ENCODE results near the gene CDKN2D. TPM values are rescaled to one million over a fixed set of nuclear protein-coding genes. Genes with fewer than 3 reads are reported as not detected.

CDKN2D gene
- total RNA-seq, 1 experiment from 2014 or later: 3.3 TPM

DNA sequence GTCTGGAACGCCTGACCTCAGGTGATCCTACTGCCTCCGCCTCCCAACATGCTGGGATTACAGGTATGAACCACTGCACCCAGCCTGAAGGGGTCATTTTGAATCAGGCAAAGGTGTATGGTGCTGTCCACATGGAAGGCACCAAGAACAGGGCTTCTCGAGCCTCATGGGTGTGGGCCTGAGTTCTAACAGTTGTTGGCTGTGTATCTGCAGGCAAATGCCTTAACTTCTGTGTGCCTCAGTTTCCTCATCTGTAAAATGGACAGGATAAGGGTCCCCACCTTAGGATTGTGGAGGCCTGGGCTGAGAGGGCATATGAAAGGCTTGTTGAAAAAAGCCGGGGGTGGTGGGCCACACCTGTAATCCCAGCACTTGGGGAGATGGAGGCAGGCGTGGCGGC lies 9.2 kb upstream of the CDKN2D start (continued):
- TF ChIP-seq CBFB (CRISPR knock-in tag; IDR thresholded peaks at IDR 0.05; ENCODE audit: low read depth) (no peak), MXD4 (CRISPR knock-in tag; IDR thresholded peaks at IDR 0.05; ENCODE audit: borderline replicate concordance) (no peak)

DNA sequence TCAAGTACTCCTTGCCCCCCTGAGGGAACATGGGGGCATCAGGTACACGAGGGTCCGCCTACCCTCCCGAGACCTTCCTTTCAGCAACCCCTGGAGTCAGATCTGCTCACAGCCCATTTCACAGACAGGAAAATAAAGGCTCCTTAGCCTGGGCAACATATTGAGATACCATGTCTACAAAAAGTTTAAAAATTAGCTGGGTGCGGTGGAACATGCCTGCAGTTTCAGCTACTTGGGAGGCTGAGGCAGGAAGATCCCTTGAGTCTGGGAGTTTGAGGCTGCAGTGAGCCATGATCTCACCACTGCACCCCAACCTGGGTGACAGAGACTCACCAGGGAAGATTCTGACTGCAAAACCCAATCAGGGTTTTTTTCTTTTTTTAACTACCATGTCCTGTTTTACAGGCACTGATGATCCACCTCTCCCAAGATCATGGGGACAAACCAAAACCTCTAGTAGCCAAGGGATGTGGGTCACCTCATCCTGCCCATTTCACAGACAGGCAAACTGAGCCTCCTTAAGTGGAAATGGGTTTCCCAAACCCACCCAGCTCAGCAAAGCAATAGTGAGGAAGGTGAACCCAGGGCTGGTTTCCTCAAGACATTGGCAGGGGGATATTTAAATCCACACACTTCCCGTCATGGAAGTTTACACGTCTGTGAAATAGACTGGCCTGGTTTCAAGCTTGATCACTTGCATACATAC lies 6.4 kb upstream of the CDKN2D start:
- ChIA-PET CTCF (interaction anchor here (1.0 kb wide), 1 partner anchor 69 kb away, joined by 6 read pairs; no protein-coding TSS in a partner anchor), POLR2A (interaction anchor here (0.7 kb wide), 1 partner anchor 127 kb away, joined by 3 read pairs; no protein-coding TSS in a partner anchor)
- H3K27me3 Mint-ChIP-seq (ENCODE audit: low read depth): no peaks in the 10 kb centered on the region

DNA sequence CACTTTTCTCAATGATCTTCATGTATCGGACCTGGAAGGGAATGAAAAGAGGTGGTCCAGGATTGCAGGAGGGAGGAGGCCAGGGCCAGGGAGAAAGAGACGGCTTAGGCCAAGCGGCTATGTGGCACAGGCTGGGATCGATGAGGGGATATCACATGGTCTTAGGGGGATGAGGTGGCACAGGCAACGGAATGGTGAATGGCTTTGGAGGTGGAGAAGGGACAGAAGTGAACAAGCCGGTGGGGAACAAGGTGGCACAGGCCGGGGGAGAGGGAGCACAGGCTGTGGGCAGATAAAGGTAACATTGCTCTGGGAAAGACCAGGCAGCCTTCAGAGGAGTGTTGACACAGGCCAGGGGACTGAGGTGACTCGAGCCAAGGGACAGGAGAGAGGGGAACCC lies 5.7 kb upstream of the CDKN2D start:
- ChIA-PET POLR2A (no interaction called here), CTCF (no interaction called here)
- H3K27me3 Mint-ChIP-seq (ENCODE audit: low read depth): no peaks in the 10 kb centered on the region
- peaks cover 33% of the 10 kb centered on the region for H3K36me3 Mint-ChIP-seq
- no peak overlapping the region for H3K27ac Mint-ChIP-seq
- H3K4me3 Mint-ChIP-seq: no peak overlapping the region
- H3K9me3 Mint-ChIP-seq: no peaks in the 10 kb centered on the region
- DNase-seq (ENCODE audit: low spot score) (no peak), ATAC-seq (no peak)
- peaks cover 3% of the 10 kb centered on the region for H3K4me1 Mint-ChIP-seq
- TF ChIP-seq, protein P1, sequence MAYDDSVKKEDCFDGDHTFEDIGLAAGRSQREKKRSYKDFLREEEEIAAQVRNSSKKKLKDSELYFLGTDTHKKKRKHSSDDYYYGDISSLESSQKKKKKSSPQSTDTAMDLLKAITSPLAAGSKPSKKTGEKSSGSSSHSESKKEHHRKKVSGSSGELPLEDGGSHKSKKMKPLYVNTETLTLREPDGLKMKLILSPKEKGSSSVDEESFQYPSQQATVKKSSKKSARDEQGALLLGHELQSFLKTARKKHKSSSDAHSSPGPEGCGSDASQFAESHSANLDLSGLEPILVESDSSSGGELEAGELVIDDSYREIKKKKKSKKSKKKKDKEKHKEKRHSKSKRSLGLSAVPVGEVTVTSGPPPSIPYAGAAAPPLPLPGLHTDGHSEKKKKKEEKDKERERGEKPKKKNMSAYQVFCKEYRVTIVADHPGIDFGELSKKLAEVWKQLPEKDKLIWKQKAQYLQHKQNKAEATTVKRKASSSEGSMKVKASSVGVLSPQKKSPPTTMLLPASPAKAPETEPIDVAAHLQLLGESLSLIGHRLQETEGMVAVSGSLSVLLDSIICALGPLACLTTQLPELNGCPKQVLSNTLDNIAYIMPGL (CRISPR knock-in tag; IDR thresholded peaks at IDR 0.05): no peak
- TF ChIP-seq, protein P2, sequence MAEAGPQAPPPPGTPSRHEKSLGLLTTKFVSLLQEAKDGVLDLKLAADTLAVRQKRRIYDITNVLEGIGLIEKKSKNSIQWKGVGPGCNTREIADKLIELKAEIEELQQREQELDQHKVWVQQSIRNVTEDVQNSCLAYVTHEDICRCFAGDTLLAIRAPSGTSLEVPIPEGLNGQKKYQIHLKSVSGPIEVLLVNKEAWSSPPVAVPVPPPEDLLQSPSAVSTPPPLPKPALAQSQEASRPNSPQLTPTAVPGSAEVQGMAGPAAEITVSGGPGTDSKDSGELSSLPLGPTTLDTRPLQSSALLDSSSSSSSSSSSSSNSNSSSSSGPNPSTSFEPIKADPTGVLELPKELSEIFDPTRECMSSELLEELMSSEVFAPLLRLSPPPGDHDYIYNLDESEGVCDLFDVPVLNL (CRISPR knock-in tag; IDR thresholded peaks at IDR 0.05; ENCODE audit: borderline replicate concordance, low read depth): no peak
- TF ChIP-seq, protein P3, sequence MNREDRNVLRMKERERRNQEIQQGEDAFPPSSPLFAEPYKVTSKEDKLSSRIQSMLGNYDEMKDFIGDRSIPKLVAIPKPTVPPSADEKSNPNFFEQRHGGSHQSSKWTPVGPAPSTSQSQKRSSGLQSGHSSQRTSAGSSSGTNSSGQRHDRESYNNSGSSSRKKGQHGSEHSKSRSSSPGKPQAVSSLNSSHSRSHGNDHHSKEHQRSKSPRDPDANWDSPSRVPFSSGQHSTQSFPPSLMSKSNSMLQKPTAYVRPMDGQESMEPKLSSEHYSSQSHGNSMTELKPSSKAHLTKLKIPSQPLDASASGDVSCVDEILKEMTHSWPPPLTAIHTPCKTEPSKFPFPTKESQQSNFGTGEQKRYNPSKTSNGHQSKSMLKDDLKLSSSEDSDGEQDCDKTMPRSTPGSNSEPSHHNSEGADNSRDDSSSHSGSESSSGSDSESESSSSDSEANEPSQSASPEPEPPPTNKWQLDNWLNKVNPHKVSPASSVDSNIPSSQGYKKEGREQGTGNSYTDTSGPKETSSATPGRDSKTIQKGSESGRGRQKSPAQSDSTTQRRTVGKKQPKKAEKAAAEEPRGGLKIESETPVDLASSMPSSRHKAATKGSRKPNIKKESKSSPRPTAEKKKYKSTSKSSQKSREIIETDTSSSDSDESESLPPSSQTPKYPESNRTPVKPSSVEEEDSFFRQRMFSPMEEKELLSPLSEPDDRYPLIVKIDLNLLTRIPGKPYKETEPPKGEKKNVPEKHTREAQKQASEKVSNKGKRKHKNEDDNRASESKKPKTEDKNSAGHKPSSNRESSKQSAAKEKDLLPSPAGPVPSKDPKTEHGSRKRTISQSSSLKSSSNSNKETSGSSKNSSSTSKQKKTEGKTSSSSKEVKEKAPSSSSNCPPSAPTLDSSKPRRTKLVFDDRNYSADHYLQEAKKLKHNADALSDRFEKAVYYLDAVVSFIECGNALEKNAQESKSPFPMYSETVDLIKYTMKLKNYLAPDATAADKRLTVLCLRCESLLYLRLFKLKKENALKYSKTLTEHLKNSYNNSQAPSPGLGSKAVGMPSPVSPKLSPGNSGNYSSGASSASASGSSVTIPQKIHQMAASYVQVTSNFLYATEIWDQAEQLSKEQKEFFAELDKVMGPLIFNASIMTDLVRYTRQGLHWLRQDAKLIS (CRISPR knock-in tag; IDR thresholded peaks at IDR 0.05; ENCODE audit: borderline replicate concordance): no peak
- TF ChIP-seq, protein P4, sequence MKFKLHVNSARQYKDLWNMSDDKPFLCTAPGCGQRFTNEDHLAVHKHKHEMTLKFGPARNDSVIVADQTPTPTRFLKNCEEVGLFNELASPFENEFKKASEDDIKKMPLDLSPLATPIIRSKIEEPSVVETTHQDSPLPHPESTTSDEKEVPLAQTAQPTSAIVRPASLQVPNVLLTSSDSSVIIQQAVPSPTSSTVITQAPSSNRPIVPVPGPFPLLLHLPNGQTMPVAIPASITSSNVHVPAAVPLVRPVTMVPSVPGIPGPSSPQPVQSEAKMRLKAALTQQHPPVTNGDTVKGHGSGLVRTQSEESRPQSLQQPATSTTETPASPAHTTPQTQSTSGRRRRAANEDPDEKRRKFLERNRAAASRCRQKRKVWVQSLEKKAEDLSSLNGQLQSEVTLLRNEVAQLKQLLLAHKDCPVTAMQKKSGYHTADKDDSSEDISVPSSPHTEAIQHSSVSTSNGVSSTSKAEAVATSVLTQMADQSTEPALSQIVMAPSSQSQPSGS (CRISPR knock-in tag; IDR thresholded peaks at IDR 0.05; ENCODE audit: borderline replicate concordance, low read depth): no peak
- TF ChIP-seq KAT7 (CRISPR knock-in tag; IDR thresholded peaks at IDR 0.05; ENCODE audit: borderline replicate concordance): no peak
- TF ChIP-seq, protein P5, sequence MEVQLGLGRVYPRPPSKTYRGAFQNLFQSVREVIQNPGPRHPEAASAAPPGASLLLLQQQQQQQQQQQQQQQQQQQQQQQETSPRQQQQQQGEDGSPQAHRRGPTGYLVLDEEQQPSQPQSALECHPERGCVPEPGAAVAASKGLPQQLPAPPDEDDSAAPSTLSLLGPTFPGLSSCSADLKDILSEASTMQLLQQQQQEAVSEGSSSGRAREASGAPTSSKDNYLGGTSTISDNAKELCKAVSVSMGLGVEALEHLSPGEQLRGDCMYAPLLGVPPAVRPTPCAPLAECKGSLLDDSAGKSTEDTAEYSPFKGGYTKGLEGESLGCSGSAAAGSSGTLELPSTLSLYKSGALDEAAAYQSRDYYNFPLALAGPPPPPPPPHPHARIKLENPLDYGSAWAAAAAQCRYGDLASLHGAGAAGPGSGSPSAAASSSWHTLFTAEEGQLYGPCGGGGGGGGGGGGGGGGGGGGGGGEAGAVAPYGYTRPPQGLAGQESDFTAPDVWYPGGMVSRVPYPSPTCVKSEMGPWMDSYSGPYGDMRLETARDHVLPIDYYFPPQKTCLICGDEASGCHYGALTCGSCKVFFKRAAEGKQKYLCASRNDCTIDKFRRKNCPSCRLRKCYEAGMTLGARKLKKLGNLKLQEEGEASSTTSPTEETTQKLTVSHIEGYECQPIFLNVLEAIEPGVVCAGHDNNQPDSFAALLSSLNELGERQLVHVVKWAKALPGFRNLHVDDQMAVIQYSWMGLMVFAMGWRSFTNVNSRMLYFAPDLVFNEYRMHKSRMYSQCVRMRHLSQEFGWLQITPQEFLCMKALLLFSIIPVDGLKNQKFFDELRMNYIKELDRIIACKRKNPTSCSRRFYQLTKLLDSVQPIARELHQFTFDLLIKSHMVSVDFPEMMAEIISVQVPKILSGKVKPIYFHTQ (CRISPR knock-in tag; IDR thresholded peaks at IDR 0.05): no peak

More for the DNA sequence above, 6.4 kb upstream of the CDKN2D start:
- H3K4me1 Mint-ChIP-seq: peaks cover 3% of the 10 kb centered on the region; the same call in 1 of the 2 replicates
- TF ChIP-seq, protein P6, sequence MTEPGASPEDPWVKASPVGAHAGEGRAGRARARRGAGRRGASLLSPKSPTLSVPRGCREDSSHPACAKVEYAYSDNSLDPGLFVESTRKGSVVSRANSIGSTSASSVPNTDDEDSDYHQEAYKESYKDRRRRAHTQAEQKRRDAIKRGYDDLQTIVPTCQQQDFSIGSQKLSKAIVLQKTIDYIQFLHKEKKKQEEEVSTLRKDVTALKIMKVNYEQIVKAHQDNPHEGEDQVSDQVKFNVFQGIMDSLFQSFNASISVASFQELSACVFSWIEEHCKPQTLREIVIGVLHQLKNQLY (CRISPR knock-in tag; IDR thresholded peaks at IDR 0.05): no peak
- TF ChIP-seq ZNF121 (CRISPR knock-in tag; IDR thresholded peaks at IDR 0.05) (peak; percentile 56; the same call in 1 of the 2 replicates), JAZF1 (CRISPR knock-in tag; IDR thresholded peaks at IDR 0.05) (no peak), SOX15 (CRISPR knock-in tag; IDR thresholded peaks at IDR 0.05) (no peak)
- TF ChIP-seq, protein P7, sequence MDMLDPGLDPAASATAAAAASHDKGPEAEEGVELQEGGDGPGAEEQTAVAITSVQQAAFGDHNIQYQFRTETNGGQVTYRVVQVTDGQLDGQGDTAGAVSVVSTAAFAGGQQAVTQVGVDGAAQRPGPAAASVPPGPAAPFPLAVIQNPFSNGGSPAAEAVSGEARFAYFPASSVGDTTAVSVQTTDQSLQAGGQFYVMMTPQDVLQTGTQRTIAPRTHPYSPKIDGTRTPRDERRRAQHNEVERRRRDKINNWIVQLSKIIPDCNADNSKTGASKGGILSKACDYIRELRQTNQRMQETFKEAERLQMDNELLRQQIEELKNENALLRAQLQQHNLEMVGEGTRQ (CRISPR knock-in tag; IDR thresholded peaks at IDR 0.05): no peak
- TF ChIP-seq, protein P8, sequence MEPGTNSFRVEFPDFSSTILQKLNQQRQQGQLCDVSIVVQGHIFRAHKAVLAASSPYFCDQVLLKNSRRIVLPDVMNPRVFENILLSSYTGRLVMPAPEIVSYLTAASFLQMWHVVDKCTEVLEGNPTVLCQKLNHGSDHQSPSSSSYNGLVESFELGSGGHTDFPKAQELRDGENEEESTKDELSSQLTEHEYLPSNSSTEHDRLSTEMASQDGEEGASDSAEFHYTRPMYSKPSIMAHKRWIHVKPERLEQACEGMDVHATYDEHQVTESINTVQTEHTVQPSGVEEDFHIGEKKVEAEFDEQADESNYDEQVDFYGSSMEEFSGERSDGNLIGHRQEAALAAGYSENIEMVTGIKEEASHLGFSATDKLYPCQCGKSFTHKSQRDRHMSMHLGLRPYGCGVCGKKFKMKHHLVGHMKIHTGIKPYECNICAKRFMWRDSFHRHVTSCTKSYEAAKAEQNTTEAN (CRISPR knock-in tag; IDR thresholded peaks at IDR 0.05): no peak
- TF ChIP-seq, protein P9, sequence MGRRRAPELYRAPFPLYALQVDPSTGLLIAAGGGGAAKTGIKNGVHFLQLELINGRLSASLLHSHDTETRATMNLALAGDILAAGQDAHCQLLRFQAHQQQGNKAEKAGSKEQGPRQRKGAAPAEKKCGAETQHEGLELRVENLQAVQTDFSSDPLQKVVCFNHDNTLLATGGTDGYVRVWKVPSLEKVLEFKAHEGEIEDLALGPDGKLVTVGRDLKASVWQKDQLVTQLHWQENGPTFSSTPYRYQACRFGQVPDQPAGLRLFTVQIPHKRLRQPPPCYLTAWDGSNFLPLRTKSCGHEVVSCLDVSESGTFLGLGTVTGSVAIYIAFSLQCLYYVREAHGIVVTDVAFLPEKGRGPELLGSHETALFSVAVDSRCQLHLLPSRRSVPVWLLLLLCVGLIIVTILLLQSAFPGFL (CRISPR knock-in tag; IDR thresholded peaks at IDR 0.05; ENCODE audit: borderline replicate concordance): no peak
- H3K9me3 Mint-ChIP-seq: no peaks in the 10 kb centered on the region
- H3K27ac Mint-ChIP-seq: no peak overlapping the region
- H3K4me3 Mint-ChIP-seq: no peak overlapping the region
- no peak for DNase-seq (ENCODE audit: low spot score)
- peaks cover 37% of the 10 kb centered on the region for H3K36me3 Mint-ChIP-seq
- no peak for ATAC-seq

Measured in WTC11 (cell line).